ENCODE results near the gene IQSEC1.

The IQSEC1 gene

GRCh38 chr3:12979151-12979946 is 93.9 kb downstream of the IQSEC1 start:
- no peak for TF ChIP-seq TAF1 (IDR thresholded peaks at IDR 0.05; ENCODE audit: low read depth)
- TF ChIP-seq CEBPB (IDR thresholded peaks at IDR 0.05), result no peak
- no peak for TF ChIP-seq TCF12 (IDR thresholded peaks at IDR 0.05; ENCODE audit: low read depth)
- TF ChIP-seq EP300 (IDR thresholded peaks at IDR 0.05; ENCODE audit: borderline replicate concordance), result no peak
- no peak for TF ChIP-seq FOXM1 (IDR thresholded peaks at IDR 0.05; ENCODE audit: borderline replicate concordance, low read depth)
- no peak for TF ChIP-seq RAD21 (IDR thresholded peaks at IDR 0.05; ENCODE audit: low read depth)
- TF ChIP-seq REST (IDR thresholded peaks at IDR 0.05; ENCODE audit: low read depth), result no peak
- TF ChIP-seq EGR1 (IDR thresholded peaks at IDR 0.05), result no peak
- no peak for TF ChIP-seq USF1 (IDR thresholded peaks at IDR 0.05)
- TF ChIP-seq TEAD4 (IDR thresholded peaks at IDR 0.05), result no peak
- no peak for TF ChIP-seq NFIC (IDR thresholded peaks at IDR 0.05)
- TF ChIP-seq ZBTB7A (IDR thresholded peaks at IDR 0.05; ENCODE audit: low read depth), result no peak
- no peak for TF ChIP-seq YY1 (IDR thresholded peaks at IDR 0.05; ENCODE audit: low read depth)
- no peak for TF ChIP-seq CREB1 (IDR thresholded peaks at IDR 0.05; ENCODE audit: low read depth)
- TF ChIP-seq MAX (IDR thresholded peaks at IDR 0.05), result no peak

- TF ChIP-seq NFIC (IDR thresholded peaks at IDR 0.05) (no peak), TCF12 (IDR thresholded peaks at IDR 0.05; ENCODE audit: low read depth) (no peak), ZBTB7A (IDR thresholded peaks at IDR 0.05; ENCODE audit: low read depth) (no peak), FOXM1 (IDR thresholded peaks at IDR 0.05; ENCODE audit: borderline replicate concordance, low read depth) (no peak), MAX (IDR thresholded peaks at IDR 0.05) (no peak), CEBPB (IDR thresholded peaks at IDR 0.05) (no peak), TAF1 (IDR thresholded peaks at IDR 0.05; ENCODE audit: low read depth) (no peak)
Measured at GRCh38 chr3:12978682-12979081, 94.5 kb downstream of the IQSEC1 start.

- no peak for TF ChIP-seq REST (IDR thresholded peaks at IDR 0.05; ENCODE audit: low read depth)
- no peak for TF ChIP-seq MAX (IDR thresholded peaks at IDR 0.05)
- TF ChIP-seq TEAD4 (IDR thresholded peaks at IDR 0.05), result no peak
- no peak for TF ChIP-seq TCF12 (IDR thresholded peaks at IDR 0.05; ENCODE audit: low read depth)
- TF ChIP-seq EP300 (IDR thresholded peaks at IDR 0.05; ENCODE audit: borderline replicate concordance), result no peak
- TF ChIP-seq CREB1 (IDR thresholded peaks at IDR 0.05; ENCODE audit: low read depth), result no peak
- TF ChIP-seq USF1 (IDR thresholded peaks at IDR 0.05), result no peak
- TF ChIP-seq RAD21 (IDR thresholded peaks at IDR 0.05; ENCODE audit: low read depth), result no peak
- no peak for TF ChIP-seq EGR1 (IDR thresholded peaks at IDR 0.05)
- TF ChIP-seq TAF1 (IDR thresholded peaks at IDR 0.05; ENCODE audit: low read depth), result no peak
- TF ChIP-seq CEBPB (IDR thresholded peaks at IDR 0.05), result no peak
- TF ChIP-seq NFIC (IDR thresholded peaks at IDR 0.05), result no peak
- no peak for TF ChIP-seq ZBTB7A (IDR thresholded peaks at IDR 0.05; ENCODE audit: low read depth)
- TF ChIP-seq FOXM1 (IDR thresholded peaks at IDR 0.05; ENCODE audit: borderline replicate concordance, low read depth), result no peak
- TF ChIP-seq YY1 (IDR thresholded peaks at IDR 0.05; ENCODE audit: low read depth), result no peak
Measured at GRCh38 chr3:12977117-12977808, 96.0 kb downstream of the IQSEC1 start.

DNA sequence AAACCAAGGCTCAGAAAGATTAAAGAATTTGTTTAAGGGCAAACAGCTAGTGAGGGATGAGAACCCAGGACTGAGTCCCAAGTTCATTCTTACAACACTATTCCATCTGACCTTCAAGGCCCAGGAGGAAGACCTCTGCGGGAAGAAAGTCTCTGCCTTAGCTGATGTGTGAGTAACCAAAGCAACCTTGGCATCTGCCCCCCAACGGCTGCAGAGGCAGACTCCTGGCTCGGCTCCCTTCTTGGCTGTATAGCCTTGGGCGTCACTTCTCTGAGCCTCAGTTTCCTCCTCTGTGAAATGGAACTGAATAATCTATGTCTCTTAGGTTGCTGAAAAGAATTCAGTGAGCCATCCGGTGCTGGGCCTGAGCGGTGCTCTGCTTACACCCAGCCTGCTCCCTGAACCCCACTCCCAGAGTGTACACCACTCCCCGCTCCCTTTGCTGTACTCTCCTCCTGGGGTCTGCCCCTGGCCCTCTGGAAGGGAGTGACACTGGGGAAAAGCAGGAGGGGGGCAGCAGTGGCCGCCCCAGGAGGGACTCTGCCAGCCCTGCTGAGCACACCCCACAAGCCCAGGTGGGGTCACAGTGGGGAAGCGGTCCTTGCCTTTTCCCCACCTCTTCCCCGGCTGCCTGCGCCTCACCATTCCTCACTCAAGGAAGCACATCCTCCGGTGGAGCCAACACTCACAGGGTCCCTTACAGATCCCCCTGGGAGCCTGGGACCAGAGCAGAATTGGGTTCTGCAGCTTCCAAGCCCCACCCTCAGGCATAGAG is 97.3 kb downstream of the IQSEC1 start:
- TF ChIP-seq TEAD4 (IDR thresholded peaks at IDR 0.05) (no peak), TAF1 (IDR thresholded peaks at IDR 0.05; ENCODE audit: low read depth) (no peak), MAX (IDR thresholded peaks at IDR 0.05) (no peak), ZBTB7A (IDR thresholded peaks at IDR 0.05; ENCODE audit: low read depth) (no peak), EGR1 (IDR thresholded peaks at IDR 0.05) (no peak), CEBPB (IDR thresholded peaks at IDR 0.05) (no peak), YY1 (IDR thresholded peaks at IDR 0.05; ENCODE audit: low read depth) (no peak), EP300 (IDR thresholded peaks at IDR 0.05; ENCODE audit: borderline replicate concordance) (no peak), TCF12 (IDR thresholded peaks at IDR 0.05; ENCODE audit: low read depth) (no peak), NFIC (IDR thresholded peaks at IDR 0.05) (no peak), CREB1 (IDR thresholded peaks at IDR 0.05; ENCODE audit: low read depth) (no peak)

Data from Ishikawa (cell line).